SK-N-SH (cell line): ENCODE data around the gene LPP. TPM values are rescaled to one million over a fixed set of nuclear protein-coding genes. Genes with fewer than 3 reads are reported as not detected.

ENCODE experiments used
- CTCF ChIA-PET: fragments of 300-600, 350-600 bp; formaldehyde crosslinking; extraction: SDS; loops from one replicate; lab custom pipeline; 2021; lab: Yijun Ruan, JAX
- POLR2A ChIA-PET: fragments of 350-600 bp; sonication (Branson Sonifier 250); formaldehyde crosslinking; extraction: SDS; loops from one replicate; lab custom pipeline; 2020; ENCODE audit warnings: antibody characterized with exemption, inconsistent platforms; lab: Yijun Ruan, JAX
- DNase-seq: peaks from one replicate; pipeline ENCODE4 v3.0.0; 2012
- H2AFZ ChIP-seq: fragments of 200-600 bp; sonication (generic); 2 replicates; pipeline ENCODE4 v1.8.1; 2016; ENCODE audit warnings: antibody characterized with exemption, mild to moderate bottlenecking, low read depth
- H3F3A ChIP-seq: fragments of 200-600 bp; sonication (generic); replicated peaks from 2 replicates; pipeline ENCODE3; 2016; ENCODE audit warnings: antibody characterized with exemption, mild to moderate bottlenecking; ENCODE audit not compliant: insufficient read depth
- H3K27ac ChIP-seq, 2 experiments: fragments of 200-500 bp in 1 of 2; fragments of 200-600 bp in 1 of 2; sonication (Bioruptor generic) in 1 of 2; sonication (generic), shearing (Covaris generic) in 1 of 2; 2 replicates each; pipeline versions ENCODE4 v1.5.1 to v1.6.1; 2014 to 2016; ENCODE audit warnings: low read depth in 2 of 2, inconsistent platforms in 1 of 2, low read length in 1 of 2, mild to moderate bottlenecking in 1 of 2, mixed read lengths in 1 of 2
- H3K27me3 ChIP-seq: fragments of 200-600 bp; sonication (generic), shearing (Covaris generic); 2 replicates; pipeline ENCODE4 v1.6.1; 2016; ENCODE audit warnings: mixed run types; ENCODE audit not compliant: insufficient read depth
- H3K36me3 ChIP-seq, 2 experiments: fragments of 200-500 bp in 1 of 2; fragments of 200-600 bp in 1 of 2; sonication (Bioruptor generic) in 1 of 2; sonication (generic) in 1 of 2; replicated peaks in 1 of 2; 2 replicates each; pipeline versions ENCODE3 to v1.5.1; 2014 to 2016; ENCODE audit warnings: low read length in 1 of 2, mild to moderate bottlenecking in 1 of 2; ENCODE audit not compliant: insufficient read depth in 2 of 2, control insufficient read depth in 1 of 2
- H3K4me1 ChIP-seq, 2 experiments: fragments of 200-500 bp in 1 of 2; fragments of 200-600 bp in 1 of 2; sonication (Bioruptor generic) in 1 of 2; sonication (generic), shearing (Covaris generic) in 1 of 2; 2 replicates each; pipeline versions ENCODE4 v1.5.1 to v1.6.1; 2014 to 2016; ENCODE audit warnings: low read depth in 1 of 2, low read length in 1 of 2, mixed run types in 1 of 2; ENCODE audit not compliant: insufficient read depth in 2 of 2, control insufficient read depth in 1 of 2
- H3K4me2 ChIP-seq: fragments of 200-600 bp; sonication (generic), shearing (Covaris generic); 2 replicates; pipeline ENCODE4 v1.6.1; 2017; ENCODE audit warnings: mixed run types
- H3K4me3 ChIP-seq, 2 experiments: fragments of 200-500 bp in 1 of 2; fragments of 200-600 bp in 1 of 2; sonication (Bioruptor generic) in 1 of 2; sonication (generic), shearing (Covaris generic) in 1 of 2; 2 replicates each; pipeline versions ENCODE4 v1.5.1 to v1.8.1; 2014 to 2016; ENCODE audit warnings: low read depth in 2 of 2, inconsistent platforms in 1 of 2, low read length in 1 of 2, mild to moderate bottlenecking in 1 of 2, mixed read lengths in 1 of 2, moderate library complexity in 1 of 2
- H3K79me2 ChIP-seq: fragments of 200-600 bp; sonication (generic); 2 replicates; pipeline ENCODE4 v1.8.1; 2017; ENCODE audit warnings: mild to moderate bottlenecking; ENCODE audit not compliant: insufficient read depth
- H3K9ac ChIP-seq: fragments of 200-600 bp; sonication (generic); 2 replicates; pipeline ENCODE4 v1.6.1; 2017; ENCODE audit warnings: mixed run types
- H3K9me2 ChIP-seq: fragments of 200-600 bp; sonication (generic); 2 replicates; pipeline ENCODE4 v1.6.1; 2017; ENCODE audit warnings: mixed run types
- H3K9me3 ChIP-seq: fragments of 200-600 bp; sonication (generic); 2 replicates; pipeline ENCODE4 v1.6.1; 2017; ENCODE audit warnings: mixed run types, mild to moderate bottlenecking, moderate library complexity
- H4K20me1 ChIP-seq: fragments of 200-600 bp; sonication (generic); 2 replicates; pipeline ENCODE4 v1.6.1; 2017; ENCODE audit warnings: mild to moderate bottlenecking, mixed run types; ENCODE audit not compliant: insufficient read depth
- EZH2phosphoT487 ChIP-seq: fragments of 200-600 bp; sonication (generic); IDR thresholded peaks from 2 replicates; pipeline ENCODE4 v1.6.1; 2017; ENCODE audit warnings: low read depth, mixed run types, mild to moderate bottlenecking, antibody characterized with exemption, moderate library complexity, borderline replicate concordance
- FOSL2 ChIP-seq: IDR thresholded peaks from 2 replicates; pipeline ENCODE4 v1.4.0; 2012; ENCODE audit warnings: low read depth, mild to moderate bottlenecking, moderate library complexity, borderline replicate concordance
- FOXJ3 ChIP-seq: sonication (generic); formaldehyde crosslinking; IDR thresholded peaks from 2 replicates; pipeline ENCODE4 v1.5.1; 2020; ENCODE audit warnings: mild to moderate bottlenecking, missing genetic modification reagents
- FOXM1 ChIP-seq: IDR thresholded peaks from 2 replicates; pipeline ENCODE4 v1.4.0; 2012; ENCODE audit warnings: low read depth, mild to moderate bottlenecking
- GATA2 ChIP-seq: sonication (generic); formaldehyde crosslinking; IDR thresholded peaks from 2 replicates; pipeline ENCODE4 v1.5.0; 2020; ENCODE audit warnings: mild to moderate bottlenecking, missing genetic modification reagents
- JUND ChIP-seq: IDR thresholded peaks from 2 replicates; pipeline ENCODE4 v1.4.0; 2012
- MXI1 ChIP-seq: IDR thresholded peaks from 2 replicates; pipeline ENCODE4 v1.6.1; 2012; ENCODE audit warnings: mild to moderate bottlenecking, low read depth, low read length, improper control_type of control experiment
- NRF1 ChIP-seq: IDR thresholded peaks from 2 replicates; pipeline ENCODE4 v1.6.1; 2012; ENCODE audit warnings: low read depth, mild to moderate bottlenecking, low read length
- POLR2AphosphoS5 ChIP-seq: IDR thresholded peaks from 2 replicates; pipeline ENCODE4 v1.6.1; 2012; ENCODE audit warnings: low read depth, low read length
- RXRA ChIP-seq: IDR thresholded peaks from 2 replicates; pipeline ENCODE4 v1.4.0; 2012; ENCODE audit warnings: low read depth, mild to moderate bottlenecking, borderline replicate concordance
- TEAD4 ChIP-seq: IDR thresholded peaks from 2 replicates; pipeline ENCODE4 v1.4.0; 2012; ENCODE audit warnings: mild to moderate bottlenecking, borderline replicate concordance; ENCODE audit not compliant: insufficient read depth
- WGBS: methylation state at CpG from one replicate; pipeline ENCODE4 v1.1.6; 2017; ENCODE audit warnings: low lambda C conversion rate; 5-methylcytosine and 5-hydroxymethylcytosine counted together
- polyA plus RNA-seq, 3 experiments: library from polyadenylated mRNA; depleted of rRNA; stranded (reverse); fragments of >200 nt; gene quantifications; 2 replicates each; pipeline ENCODE4 v1.2.3, GENCODE V29; 2012
- TF ChIP-seq, protein P1 (sequence below): IDR thresholded peaks from 2 replicates; pipeline ENCODE4 v1.6.1; 2012; ENCODE audit warnings: mild to moderate bottlenecking, low read depth, low read length, moderate library complexity
- TF ChIP-seq, protein P2 (sequence below): fragments of 150-350 bp; IDR thresholded peaks from 2 replicates; pipeline ENCODE4 v1.6.1; 2016; ENCODE audit warnings: mild to moderate bottlenecking, low read depth, low read length
- TF ChIP-seq, protein P3 (sequence below): fragments of 200-600 bp; sonication (generic); IDR thresholded peaks from 2 replicates; pipeline ENCODE4 v1.6.1; 2017; ENCODE audit warnings: antibody characterized with exemption, mild to moderate bottlenecking, moderate library complexity
- TF ChIP-seq, protein P4 (sequence below): IDR thresholded peaks from 2 replicates; pipeline ENCODE4 v1.4.0; 2012; ENCODE audit warnings: low read depth
- TF ChIP-seq, protein P5 (sequence below): IDR thresholded peaks from 2 replicates; pipeline ENCODE4; 2012

Gene LPP
- polyA plus RNA-seq, 1 of the 3 experiments (the other 2 are of a cell fraction) = 6.6 TPM

DNA sequence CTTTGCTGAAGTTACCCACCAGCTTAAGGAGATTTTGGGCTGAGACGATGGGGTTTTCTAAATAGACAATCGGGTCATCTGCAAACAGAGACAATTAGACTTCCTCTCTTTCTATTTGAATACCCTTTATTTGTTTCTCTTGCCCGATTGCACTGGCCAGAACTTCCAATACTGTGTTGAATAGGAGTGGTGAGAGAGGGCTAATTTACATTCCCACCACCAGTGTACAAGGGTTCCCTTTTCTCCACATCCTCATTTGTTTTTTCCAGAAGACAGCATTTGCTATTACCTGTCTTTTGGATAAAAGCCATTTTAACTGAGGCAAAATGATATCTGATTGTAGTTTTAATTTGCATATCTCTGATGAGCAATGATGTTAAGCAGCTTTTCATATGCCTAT lies 687.9 kb downstream of the LPP start:
- no peak overlapping the region for H2AFZ ChIP-seq
- WGBS = 66% methylated on average over 3 of the region's 3 CpGs
- DNase-seq = no peak
- peaks cover 0 to 5% of the 10 kb centered on the region in 2 experiments for H3K36me3 ChIP-seq
- peaks cover 3% of the 10 kb centered on the region for H3F3A ChIP-seq
- no peak for TF ChIP-seq FOXJ3 (CRISPR knock-in tag)
- no peak for TF ChIP-seq MXI1
- TF ChIP-seq POLR2AphosphoS5 = no peak
- TF ChIP-seq FOXM1 = no peak
- TF ChIP-seq RXRA = no peak
- TF ChIP-seq GATA2 (CRISPR knock-in tag) = no peak
- TF ChIP-seq, protein P1, sequence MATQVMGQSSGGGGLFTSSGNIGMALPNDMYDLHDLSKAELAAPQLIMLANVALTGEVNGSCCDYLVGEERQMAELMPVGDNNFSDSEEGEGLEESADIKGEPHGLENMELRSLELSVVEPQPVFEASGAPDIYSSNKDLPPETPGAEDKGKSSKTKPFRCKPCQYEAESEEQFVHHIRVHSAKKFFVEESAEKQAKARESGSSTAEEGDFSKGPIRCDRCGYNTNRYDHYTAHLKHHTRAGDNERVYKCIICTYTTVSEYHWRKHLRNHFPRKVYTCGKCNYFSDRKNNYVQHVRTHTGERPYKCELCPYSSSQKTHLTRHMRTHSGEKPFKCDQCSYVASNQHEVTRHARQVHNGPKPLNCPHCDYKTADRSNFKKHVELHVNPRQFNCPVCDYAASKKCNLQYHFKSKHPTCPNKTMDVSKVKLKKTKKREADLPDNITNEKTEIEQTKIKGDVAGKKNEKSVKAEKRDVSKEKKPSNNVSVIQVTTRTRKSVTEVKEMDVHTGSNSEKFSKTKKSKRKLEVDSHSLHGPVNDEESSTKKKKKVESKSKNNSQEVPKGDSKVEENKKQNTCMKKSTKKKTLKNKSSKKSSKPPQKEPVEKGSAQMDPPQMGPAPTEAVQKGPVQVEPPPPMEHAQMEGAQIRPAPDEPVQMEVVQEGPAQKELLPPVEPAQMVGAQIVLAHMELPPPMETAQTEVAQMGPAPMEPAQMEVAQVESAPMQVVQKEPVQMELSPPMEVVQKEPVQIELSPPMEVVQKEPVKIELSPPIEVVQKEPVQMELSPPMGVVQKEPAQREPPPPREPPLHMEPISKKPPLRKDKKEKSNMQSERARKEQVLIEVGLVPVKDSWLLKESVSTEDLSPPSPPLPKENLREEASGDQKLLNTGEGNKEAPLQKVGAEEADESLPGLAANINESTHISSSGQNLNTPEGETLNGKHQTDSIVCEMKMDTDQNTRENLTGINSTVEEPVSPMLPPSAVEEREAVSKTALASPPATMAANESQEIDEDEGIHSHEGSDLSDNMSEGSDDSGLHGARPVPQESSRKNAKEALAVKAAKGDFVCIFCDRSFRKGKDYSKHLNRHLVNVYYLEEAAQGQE = no peak
- no peak for TF ChIP-seq TEAD4
- TF ChIP-seq, protein P2, sequence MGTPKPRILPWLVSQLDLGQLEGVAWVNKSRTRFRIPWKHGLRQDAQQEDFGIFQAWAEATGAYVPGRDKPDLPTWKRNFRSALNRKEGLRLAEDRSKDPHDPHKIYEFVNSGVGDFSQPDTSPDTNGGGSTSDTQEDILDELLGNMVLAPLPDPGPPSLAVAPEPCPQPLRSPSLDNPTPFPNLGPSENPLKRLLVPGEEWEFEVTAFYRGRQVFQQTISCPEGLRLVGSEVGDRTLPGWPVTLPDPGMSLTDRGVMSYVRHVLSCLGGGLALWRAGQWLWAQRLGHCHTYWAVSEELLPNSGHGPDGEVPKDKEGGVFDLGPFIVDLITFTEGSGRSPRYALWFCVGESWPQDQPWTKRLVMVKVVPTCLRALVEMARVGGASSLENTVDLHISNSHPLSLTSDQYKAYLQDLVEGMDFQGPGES = no peak
- no peak for TF ChIP-seq NRF1
- TF ChIP-seq, protein P3, sequence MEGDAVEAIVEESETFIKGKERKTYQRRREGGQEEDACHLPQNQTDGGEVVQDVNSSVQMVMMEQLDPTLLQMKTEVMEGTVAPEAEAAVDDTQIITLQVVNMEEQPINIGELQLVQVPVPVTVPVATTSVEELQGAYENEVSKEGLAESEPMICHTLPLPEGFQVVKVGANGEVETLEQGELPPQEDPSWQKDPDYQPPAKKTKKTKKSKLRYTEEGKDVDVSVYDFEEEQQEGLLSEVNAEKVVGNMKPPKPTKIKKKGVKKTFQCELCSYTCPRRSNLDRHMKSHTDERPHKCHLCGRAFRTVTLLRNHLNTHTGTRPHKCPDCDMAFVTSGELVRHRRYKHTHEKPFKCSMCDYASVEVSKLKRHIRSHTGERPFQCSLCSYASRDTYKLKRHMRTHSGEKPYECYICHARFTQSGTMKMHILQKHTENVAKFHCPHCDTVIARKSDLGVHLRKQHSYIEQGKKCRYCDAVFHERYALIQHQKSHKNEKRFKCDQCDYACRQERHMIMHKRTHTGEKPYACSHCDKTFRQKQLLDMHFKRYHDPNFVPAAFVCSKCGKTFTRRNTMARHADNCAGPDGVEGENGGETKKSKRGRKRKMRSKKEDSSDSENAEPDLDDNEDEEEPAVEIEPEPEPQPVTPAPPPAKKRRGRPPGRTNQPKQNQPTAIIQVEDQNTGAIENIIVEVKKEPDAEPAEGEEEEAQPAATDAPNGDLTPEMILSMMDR = no peak
- H3K9me2 ChIP-seq = no peaks in the 10 kb centered on the region
- ChIA-PET POLR2A (no interaction called here), CTCF (no interaction called here)
- no peak overlapping the region for H3K4me2 ChIP-seq
- H4K20me1 ChIP-seq = no peaks in the 10 kb centered on the region
- no peak overlapping the region for H3K4me3 ChIP-seq
- no peaks in the 10 kb centered on the region for H3K79me2 ChIP-seq
- H3K9ac ChIP-seq = no peak overlapping the region
- no peak overlapping the region for H3K27ac ChIP-seq
- no peaks in the 10 kb centered on the region for H3K27me3 ChIP-seq
- no peaks in the 10 kb centered on the region for H3K9me3 ChIP-seq
- H3K4me1 ChIP-seq = no peaks in the 10 kb centered on the region

DNA sequence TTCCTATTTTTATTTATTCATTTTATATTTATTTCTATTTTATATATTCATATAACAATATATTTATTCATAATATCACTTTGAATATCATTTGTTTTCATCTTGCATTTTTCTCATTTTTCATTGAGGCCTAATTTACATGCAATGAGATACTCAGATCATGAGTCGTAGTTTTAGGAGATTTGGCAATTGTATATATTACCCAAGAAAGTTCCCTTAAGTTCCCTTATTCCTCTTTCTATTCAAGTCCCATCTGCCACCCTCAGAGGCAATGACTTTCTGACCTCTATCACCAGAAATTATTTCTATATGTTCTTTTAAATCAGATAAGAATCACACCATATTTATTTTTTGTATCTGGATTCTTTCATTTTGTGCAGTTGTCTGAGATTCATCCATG lies 688.7 kb downstream of the LPP start:
- Histone ChIP-seq H3F3A (peaks cover 3% of the 10 kb centered on the region), H3K4me3 (no peak overlapping the region), H3K4me2 (no peak overlapping the region), H3K27ac (no peak overlapping the region), H3K9me2 (no peaks in the 10 kb centered on the region), H3K27me3 (no peaks in the 10 kb centered on the region), H3K9ac (no peak overlapping the region), H2AFZ (no peak overlapping the region), H3K9me3 (no peaks in the 10 kb centered on the region), H3K4me1 (no peaks in the 10 kb centered on the region), H3K36me3 (peaks cover 0 to 5% of the 10 kb centered on the region in 2 experiments), H3K79me2 (no peaks in the 10 kb centered on the region), H4K20me1 (no peaks in the 10 kb centered on the region)
- TF ChIP-seq NRF1 = no peak
- TF ChIP-seq FOSL2 = no peak
- no peak for TF ChIP-seq JUND
- TF ChIP-seq, protein P3 = no peak
- TF ChIP-seq, protein P4, sequence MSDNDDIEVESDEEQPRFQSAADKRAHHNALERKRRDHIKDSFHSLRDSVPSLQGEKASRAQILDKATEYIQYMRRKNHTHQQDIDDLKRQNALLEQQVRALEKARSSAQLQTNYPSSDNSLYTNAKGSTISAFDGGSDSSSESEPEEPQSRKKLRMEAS = no peak
- TF ChIP-seq GATA2 (CRISPR knock-in tag) = no peak
- TF ChIP-seq, protein P5, sequence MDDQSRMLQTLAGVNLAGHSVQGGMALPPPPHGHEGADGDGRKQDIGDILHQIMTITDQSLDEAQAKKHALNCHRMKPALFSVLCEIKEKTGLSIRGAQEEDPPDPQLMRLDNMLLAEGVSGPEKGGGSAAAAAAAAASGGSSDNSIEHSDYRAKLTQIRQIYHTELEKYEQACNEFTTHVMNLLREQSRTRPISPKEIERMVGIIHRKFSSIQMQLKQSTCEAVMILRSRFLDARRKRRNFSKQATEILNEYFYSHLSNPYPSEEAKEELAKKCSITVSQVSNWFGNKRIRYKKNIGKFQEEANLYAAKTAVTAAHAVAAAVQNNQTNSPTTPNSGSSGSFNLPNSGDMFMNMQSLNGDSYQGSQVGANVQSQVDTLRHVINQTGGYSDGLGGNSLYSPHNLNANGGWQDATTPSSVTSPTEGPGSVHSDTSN = no peak
- no peak for TF ChIP-seq EZH2phosphoT487
- ChIA-PET CTCF (no interaction called here), POLR2A (no interaction called here)
- WGBS = 82% methylated on average over 1 of the region's 1 CpG
- DNase-seq = no peak
